HG02852 (cell line): ENCODE results near the gene TGM3.

Source experiments
- ATAC-seq: cut with Tn5 transposase; IDR thresholded peaks from one replicate; pipeline ENCODE4 v1.9.1; 2021; ENCODE audit warnings: mild to moderate bottlenecking, moderate library complexity; ENCODE audit not compliant: unreplicated experiment

Gene TGM3

DNA sequence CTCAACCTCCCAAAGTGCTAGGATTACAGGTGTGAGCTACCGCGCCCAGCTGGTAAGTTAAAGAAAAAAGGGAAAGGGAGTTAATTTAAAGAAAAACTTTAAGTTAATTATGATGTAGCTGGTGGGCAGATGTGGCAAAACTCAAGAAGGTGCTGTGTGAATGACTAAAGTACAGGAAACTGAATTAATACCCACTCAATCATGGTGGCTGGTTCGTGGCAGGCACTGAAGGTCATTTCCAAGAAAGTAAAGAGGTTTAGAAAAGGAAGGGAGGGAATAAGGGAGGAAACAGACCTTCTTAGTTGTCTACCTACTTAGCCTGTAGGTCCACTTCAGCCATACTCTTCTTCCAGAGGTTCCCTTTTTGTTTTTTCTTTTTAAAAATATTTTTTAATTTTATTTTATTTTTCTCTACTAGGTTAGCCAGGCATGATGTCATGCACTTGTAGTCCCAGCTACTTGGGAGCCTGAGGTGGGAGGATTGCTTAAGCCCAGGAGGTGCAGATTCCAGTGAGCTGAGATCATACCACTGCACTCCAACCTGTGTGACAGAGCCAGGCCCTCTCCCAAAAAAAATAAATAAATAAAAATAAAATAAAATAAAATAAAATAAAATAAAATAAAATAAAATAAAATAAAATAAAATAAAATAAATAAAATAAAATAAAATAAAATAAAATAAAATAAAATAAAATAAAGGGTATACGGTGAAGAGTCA lies 11.9 kb upstream of the TGM3 start:
- no peak for ATAC-seq

DNA sequence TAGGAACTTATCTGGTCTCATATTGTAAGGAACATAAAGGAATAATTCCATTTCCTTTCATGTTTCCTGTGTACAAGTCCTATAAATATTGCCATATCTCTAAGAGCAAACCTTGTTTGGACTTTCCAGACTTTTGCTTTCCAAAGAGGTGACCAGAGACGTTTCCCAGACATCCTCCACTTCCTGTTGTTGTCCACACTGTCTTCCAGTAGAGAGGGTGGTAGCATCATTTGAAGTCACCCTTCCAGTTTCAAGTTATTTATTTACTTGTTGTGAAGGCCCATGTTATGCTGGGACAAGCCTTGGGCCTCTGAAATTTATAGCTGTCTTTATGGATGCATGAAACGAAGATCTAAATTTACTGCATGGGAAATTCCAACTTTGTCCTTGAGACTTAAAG lies 10.6 kb upstream of the TGM3 start:
- ATAC-seq: no peak

DNA sequence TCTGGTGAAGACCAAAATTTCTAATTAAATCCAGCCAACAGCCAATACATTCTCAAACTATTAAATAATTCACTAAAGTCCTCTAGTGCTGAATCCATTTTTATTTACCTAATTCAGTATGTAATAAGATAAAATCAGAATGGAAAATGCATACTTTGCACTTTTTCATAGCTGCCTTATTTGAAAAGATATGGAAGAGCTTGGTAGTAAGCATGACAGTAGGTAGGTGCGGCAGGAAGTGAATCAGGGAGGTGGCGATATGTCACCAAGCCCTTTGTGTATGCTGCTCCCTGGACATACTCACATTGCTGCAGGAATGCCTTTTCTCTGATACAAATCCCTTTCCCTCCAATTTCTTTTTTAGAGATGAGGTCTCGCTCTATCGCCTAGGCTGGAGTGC lies 10.2 kb upstream of the TGM3 start:
- no peak for ATAC-seq

DNA sequence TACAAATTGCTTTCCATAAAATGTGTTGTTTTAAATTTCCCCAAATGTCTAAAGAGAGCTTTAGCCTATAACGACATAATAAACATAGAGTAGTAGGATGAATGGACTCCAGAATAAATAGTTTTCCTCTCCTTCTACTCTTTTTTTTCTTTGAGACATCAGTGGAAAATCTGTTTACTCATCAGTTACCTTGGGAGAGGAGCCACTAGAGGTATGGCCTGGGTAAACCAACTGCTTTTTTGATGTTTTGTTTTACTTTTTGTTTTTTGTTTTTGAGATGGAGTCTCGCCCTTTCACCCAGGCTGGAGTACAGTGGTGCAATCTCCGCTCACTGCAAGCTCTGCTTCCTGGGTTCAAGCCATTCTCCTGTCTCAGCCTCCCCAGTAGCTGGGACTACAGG lies 8.3 kb upstream of the TGM3 start:
- no peak for ATAC-seq

DNA sequence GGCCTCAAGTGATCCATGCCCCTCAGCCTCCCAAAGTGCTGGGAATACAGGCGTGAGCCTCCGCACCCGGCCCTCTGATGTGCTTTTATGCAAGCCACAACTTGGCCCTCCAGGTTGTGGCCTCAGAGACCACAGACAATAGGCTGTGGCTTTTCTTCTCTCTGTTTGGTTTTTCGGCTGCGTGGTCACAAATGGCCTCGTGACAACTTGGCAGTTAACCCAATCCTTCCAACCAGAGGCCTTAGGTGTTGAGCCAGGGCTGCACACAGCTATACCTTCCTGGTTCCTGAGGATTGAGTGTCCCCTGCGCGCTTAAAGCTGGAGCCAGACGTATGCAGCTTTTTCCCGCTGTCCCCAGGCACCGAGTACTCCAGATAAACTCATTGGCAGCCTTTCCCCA lies 6.3 kb upstream of the TGM3 start:
- ATAC-seq: no peak

DNA sequence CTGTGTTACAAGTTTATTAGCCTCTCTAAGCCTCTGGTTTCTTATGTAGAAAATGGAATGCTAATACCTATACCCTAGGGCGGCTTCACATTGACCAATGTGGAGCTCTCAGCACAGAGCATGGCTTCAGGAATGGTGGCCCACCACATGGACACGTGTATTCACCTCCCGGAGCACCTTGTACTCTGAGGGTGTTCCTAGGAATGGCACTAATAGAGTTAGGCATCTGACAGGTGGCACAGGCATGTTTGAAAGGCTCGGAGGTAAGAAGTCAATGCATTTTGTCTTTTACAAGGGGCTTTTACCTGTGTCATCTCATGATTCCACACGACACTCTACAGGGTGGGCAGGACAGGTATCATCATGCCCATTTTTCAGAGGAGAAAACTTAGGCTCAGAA lies 5.3 kb upstream of the TGM3 start:
- ATAC-seq: no peak

DNA sequence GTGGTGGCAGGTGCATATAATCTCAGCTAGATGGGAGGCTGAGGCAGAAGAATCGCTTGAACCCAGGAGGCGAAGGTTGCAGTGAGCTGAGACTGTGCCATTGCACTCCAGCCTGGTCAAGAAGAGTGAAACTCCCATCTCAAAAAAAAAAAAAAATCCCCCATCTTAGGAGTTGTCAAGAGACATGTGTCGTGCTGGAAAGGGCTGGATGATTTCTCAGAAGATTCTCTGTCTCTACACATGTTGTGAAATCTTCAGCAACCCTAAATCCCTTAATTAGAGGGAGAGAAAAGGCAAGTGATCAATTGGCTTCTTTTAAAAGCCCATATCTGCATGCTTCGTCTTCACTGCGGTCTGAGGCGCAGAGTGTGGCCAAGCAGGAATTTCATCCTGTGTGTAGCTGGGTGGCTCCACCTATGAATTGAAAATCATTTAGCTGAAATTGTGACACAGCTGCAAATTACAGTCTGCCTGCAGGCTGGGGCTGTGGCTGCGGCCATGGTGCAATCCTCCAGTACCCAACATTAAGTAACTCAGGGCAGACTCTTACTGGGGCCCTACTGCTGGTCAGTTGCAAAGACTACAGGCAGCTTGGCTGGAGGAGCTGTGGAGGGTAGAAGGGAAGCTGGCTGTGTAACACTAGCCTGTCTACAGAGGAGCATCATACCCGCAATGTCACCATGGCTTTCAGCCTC lies 3.2 kb upstream of the TGM3 start:
- no peak for ATAC-seq

DNA sequence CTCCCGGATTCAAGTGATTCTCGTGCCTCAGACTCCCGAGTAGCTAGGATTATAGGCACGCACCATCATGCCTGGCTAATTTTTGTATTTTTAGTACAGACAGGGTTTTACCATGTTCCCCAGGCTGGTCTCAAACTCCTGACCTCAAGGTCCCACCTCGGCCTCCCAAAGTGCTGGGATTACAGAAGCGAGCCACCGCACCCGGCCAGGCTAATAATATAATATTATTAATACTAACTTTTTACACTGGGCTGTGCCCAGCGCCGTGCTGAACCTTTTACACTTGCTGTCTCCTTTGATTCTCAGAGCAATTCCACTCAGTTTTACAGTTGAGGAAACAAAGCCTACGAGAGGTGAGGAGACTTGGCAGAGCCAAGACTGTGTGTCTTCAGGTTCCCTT lies 2.3 kb upstream of the TGM3 start:
- ATAC-seq: no peak

DNA sequence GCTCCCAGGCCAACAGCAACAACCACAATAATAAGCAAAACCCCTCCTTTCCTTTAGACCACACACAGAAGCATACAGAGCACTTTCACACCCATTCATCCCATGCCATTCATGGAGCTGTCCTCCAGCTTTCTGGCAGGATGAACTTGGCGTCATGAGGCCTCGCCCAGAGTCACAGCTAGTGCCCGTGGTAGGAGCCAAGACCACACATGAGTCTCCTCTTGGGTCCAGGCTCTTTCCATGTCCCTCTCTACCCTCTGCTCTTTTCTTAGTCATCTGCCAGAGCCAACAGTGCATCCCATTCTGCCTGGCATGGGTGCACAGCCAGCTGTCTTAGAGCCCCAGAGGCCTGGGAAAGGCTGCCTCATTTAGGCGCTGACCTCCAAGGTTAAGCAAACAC lies 1.8 kb upstream of the TGM3 start:
- ATAC-seq: no peak

DNA sequence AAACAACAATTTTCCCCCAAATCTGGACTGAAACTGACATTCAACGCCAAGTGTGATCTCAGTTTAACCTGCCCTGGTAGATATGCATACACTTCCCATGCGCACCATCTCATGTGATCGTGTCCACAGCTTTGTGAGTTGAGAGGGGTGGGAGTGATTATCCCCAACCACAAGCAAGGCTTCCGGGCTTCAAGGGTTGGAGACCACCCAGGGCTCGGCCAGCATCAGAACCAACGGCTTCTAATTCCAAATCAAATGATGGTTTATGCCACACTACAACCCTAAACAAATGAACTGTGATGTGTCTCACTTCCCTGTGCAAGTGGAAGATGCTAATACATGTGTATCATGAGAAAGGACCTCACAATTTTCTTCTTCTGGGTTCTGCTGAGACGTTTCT lies 515 bp upstream of the TGM3 start:
- ATAC-seq: no peak

DNA sequence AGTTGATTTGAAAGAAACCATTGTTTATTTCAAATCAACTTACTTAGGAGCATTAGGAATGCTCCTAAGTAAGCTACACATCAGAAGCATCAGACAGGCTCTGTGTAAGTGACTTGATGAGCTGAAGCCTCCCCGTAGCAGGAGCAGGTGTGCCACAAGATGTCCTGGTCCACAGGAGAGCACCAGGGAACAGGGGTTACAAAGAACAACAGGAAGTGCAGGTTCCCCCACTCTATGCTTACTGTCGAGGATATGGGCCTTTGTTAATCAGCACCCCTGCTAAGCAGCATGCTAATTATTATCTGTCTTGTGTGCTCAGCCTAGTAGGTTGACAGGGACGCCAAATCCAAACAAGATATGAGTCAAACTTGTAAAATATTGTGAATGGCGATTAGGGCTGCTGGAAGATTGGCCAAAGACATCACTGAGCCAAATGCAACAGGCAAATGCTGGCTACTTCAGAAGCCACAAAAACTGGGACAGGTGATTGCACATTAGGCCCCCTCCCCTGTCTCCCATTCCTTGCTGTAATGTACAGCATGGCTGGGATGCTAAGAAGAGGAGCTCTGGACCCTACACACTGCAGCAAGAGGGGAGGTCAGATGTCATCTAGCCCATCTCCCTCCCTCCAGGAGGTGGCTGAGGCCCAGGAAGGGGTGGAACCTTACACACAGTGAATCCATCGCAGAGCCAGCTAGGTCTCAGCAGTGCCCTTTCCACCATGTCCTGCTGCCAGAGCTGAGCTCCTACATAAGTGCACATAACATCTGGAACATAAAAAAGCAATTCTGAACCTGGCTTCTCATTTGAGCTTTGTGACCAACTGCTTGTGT lies 939 bp downstream of the TGM3 start:
- ATAC-seq: no peak

DNA sequence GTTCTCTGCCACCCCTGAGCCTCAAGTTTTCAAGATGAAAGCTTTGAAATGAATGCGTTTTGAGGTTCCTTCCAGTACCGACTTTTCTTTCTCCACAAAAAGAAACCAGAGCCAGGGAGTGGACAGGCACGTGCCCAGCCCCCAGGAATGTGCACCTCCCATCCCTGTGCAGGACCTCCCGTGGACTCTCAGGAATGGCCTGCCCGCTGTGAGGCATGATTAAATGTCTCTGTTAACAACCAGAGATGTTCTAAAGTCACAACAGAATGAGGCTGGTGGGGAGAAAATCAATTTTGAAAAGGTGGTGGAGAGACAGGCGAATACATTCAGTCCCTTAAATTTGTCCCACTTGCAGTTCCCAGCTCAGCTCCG lies 1.5 kb downstream of the TGM3 start:
- no peak for ATAC-seq

DNA sequence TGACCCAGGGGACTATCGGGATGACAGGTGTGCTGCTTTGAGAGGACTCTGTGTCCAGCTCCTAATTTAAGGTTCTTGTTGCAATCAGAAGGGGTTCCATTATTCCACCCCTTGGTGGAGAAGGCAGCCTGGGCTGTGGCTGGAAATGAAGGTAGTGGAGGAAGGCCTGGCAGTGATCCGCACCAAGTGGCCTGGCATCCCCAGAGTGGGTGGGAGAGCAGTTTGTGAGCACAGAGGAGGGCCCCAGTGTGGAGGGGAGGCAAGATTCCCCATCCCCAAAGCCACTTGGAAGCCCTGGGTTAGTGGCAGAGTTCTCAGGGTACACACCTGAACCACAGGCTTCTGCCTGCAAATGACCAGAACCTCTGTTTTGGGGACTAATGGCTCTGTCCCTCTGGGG lies 2.3 kb downstream of the TGM3 start:
- ATAC-seq: no peak

DNA sequence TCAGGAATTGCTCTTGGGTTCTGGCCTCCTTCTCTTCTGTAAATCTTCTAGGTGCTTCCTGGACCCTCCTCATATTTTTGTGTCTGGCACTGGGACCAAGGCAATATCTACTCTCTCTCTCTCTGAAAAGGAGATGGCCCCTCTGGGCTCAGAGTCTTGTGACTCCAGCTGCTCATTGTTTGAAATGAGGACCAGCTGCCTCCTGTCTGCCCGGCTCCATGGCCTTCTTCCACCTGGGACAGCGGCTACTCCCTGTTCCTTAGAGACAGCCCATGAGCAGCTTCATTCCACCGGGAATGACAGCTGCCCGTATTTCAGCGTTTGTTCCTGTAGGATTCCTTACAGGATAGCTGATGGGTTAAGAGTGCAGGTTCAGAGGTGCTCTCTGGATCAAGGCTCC lies 2.9 kb downstream of the TGM3 start:
- no peak for ATAC-seq

DNA sequence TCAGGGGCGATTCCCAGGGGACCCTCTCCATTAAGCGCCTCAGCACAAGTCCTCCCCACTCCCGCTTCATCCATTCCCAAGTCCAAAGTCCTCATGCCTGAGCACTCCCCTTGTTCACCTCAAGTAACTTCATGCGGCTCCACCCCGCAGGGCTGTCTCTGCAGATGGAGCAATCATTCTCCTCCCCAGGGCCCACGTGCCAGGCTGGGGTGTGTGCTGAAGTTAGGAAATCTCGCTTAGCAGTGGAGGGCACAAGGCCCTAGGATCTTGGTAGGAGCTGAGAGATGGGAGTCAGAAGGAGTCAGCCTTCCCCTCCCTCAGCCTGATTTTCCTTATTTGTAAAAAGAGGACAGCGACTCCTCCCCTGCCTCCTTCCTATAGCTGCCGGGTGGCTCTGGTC lies 3.5 kb downstream of the TGM3 start:
- no peak for ATAC-seq

DNA sequence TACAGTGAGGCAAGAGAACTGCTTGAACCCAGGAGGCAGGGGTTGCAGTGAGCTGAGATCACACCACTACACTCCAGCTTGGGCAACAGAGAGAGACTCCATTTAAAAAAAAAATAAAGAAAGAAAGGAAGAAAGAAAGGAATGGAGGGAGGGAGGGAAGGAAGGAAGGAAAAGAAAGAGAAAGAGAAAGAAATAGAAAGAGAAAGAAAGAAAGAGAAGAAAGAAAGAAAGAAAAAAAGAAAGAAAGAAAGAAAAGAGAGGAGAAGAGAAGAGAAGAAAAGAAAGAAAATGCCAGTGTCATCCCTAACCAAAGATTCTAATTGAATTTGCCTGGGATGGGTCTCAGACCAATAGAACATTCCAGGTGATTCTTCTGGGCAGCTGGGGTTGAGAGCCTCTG lies 4.2 kb downstream of the TGM3 start:
- no peak for ATAC-seq

DNA sequence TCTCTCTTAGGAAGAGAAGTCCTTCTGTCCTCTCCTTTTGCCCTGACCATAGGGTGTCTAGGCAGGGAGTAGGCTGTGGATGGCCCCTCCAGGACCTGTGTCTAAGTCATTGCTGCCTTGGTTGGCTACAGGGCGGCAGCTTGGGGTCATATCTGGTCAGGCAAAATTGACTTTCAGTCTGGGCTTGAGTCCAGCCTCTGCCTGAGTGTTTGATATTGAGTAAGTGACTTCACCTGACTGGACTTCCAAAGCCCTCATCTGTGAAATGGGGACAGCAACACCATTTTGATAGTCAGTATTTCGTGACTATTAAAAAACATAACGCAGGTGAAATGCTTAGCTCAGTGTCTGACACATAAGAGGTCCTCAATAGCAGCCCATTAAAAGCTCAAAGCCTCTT lies 4.6 kb downstream of the TGM3 start:
- no peak for ATAC-seq

DNA sequence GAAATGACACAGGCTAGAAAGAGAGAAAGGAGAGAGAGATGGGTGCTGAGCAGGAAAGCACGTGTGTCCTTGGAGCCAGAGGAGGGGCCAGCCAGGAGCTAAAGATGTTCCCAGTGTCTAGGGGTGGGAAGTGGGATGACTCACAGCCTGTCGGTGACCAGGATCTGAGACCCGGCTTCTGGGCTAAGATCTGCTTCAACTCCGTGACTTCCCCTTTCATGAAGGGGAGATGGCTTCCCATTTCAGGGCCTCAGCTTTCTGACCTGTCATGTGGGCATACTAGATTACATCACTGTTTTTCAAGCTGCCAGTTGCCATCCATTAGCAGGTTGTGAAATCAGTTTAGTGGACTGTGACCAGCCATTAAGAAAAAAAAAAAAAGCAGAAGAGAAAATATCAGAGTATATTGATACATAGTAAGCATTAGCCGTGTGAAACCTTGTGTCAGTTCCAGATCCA lies 5.4 kb downstream of the TGM3 start:
- ATAC-seq: no peak

DNA sequence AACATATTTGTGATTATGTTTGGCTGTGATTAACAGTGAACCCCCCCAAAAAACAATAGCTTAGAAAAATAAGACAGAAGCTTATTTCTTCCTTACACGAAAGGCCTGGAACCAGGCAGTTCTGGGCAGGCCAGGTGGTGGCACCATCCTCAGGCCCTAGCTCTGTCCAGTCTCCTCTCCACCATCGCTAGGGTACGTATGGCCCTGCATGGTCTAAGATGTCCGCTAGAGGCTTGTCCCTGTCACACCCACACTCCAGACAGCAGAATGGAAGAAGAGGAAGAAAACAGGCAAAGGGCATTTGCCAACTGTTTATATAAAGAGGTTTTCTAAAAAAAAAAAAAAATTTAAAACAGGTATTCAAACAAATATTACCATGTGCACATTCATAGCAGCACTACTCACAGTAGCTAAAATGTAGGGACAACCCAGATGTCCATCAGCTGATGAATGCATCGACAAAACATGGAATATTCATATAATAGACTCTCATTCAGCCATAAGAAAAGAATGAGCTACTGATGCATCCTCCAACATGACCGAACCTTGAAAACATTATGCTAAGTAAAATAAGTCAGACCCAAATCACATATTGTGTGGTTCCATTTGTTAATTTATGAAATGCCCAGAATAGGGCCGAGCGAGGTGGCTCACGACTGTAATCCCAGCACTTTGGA lies 6.7 kb downstream of the TGM3 start:
- ATAC-seq: no peak

DNA sequence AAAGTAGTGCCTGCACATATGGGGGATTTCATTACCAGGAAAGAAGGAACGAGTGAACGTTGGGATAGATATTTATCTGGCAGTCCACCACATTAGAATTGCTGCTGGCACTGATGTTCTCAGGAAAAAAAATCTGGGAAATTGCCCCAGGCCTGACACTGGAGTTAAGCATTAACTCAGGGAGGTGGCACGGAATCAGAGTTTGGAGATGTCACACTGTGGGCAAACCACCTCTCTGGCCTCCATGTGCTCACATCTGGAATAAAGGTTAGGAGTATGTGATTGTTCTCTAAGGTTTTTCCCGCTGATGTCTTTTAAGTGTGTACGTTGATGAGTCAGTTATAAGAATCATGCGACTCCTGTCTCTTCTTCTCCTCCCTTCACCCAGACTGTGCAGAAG lies 7.9 kb downstream of the TGM3 start:
- ATAC-seq: no peak

DNA sequence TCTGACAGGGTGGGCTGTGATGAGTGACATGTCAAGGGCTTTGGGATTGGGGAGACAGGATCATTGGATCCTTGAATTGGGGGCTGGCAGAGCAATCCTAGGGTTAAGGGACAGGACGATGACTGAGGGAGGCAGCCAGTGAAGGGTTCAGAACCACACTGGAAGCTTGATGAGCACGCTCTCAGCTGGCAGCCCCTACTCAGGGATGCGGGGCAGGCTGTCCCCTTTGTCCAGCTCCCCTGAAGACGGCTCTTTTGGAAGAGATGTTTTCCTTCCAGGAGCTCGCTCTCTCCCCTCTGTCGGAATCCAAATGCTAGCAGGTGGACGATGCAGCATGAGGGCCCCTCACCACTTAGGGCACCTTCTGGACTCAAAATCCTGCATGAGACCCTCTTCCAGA lies 8.4 kb downstream of the TGM3 start:
- no peak for ATAC-seq
